Right forelimb (tissue), 1 donor: ENCODE data around the gene APPBP2.
"Not testable (repeated sequence)": the region's sequence is repeated elsewhere in the genome, so short reads cannot be mapped to it uniquely, and the experiment has no call there.

Experiments
- DNase-seq: peaks from one replicate; pipeline ENCODE4 v3.0.0-alpha.2; 2018

Gene APPBP2

DNA sequence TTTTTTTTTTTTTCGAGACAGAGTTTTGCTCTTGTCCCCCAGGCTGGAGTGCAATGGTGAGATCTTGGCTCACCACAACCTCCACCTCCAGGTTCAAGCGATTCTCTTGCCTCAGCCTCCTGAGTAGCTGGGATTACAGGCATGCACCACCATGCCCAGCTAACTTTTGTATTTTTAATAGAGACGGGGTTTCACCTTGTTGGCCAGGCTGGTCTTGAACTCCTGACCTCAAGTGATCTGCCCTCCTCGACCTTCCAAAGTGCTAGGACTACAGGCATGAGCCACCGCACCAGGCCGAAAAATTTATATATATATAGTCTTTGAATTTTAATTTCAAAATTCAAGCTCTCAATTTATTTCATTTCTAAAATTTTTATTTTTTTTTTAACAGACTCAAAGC is 97.6 kb downstream of the APPBP2 start:
- DNase-seq, result not testable (repeated sequence)

DNA sequence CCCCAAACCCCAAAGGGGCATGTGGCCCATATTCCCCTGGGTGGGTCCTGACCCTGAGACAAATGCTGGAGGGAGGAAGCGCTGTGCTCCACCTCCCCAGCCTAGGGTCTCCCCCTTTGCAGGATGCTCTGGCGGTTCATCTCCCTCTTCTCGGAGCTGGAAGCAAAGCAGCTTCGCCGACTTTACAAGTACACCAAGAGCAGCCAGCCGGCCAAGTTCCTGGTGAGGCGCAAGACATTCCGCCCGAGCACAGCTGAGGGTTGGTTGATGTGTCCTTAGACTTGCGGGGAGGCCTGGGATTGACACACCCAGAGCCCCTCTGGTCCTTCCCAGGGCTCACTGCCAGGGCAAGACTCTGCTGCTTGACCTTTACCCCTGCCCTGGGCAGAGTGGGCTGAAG is 99.4 kb downstream of the APPBP2 start:
- no peak for DNase-seq

DNA sequence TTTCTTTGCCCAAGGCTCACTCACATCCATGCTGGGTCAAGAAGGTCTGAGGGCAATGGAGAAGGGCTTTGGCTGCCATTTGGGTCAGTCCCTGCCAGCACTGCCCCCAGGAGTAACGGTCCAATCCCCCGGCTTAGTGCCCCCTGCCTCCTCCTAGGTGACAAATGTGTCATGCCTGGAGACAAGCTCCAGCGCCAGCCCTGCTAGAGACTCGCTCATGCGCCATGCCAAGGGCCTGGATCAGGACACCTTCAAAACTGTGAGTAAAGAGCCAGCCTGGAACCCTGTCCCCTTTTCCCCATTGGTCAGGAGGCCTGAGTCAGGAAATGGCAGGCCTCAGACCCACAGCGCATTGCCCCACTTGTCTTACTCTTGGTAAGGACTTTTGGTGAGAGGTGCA is 100.4 kb downstream of the APPBP2 start:
- DNase-seq, result no peak

DNA sequence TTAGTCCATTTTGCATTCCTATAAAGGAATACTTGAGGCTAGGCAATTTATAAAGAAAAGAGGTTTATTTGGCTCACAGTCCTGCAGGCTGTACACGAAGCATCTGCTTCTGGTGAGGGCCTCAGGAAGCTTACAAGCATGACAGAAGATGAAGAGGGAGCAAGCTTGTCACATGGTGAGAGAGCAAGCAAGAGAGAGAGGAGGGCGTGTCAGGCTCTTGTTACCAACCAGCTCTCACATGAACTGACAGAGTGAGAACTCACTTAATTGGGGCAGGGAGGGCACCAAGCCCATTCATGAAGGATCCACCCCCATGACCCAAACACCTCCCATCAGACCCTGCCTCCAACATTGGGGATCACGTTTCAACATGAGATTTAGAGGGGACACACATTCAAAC is 102.2 kb downstream of the APPBP2 start:
- no peak for DNase-seq

DNA sequence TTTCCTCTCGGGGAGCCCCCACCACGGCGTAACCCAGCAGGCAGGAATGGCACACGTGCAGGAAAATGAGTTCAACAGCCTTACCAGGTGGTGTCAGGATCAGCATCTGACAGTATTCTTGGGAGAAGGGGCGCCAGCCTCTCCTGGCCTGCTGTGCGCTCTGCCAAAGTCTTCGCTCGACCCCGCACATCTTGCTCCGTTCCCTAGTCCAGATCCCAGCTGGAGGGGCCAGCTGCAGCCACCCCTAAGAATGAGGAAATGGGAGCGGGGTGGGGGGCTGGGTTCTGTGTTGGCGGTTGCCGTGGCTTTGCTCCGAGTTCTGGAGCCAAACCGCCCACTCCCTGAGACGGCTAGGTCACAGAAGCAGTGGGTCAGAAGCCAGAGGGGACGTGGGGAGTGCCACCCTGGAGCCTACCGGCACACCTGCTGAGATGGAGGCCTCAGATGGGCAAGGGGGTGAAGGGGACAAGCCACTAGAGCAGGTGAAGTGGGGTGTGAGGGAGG is 103.8 kb downstream of the APPBP2 start, which contains the start of gene CHCT1:
CHCT1 (plus strand) TSS at position 328 of the 504 bp plus-strand sequence; CDS start at position 432, 104 bp downstream.
- peak; percentile 47 for DNase-seq

GRCh38 chr17:60421273-60422161 is 104.5 kb downstream of the APPBP2 start:
- DNase-seq, result peak; percentile 85

DNA sequence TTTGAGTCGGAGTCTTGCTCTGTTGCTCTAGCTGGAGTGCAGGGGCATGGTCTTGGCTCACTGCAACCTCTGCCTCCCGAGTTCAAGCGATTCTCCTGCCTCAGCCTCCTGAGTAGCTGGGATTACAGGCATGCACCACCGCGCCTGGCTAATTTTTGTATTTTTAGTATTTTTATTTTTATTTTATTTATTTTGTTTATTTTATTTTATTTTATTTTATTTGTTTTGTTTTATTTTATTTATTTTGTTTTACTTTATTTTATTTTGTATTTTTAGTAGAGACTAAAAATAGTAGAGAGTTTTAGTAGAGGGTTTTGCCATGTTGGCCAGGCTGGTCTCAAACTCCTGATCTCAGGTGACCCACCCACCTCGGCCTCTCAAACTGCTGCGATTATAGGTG is 106.2 kb downstream of the APPBP2 start:
- not testable (repeated sequence) for DNase-seq

GRCh38 chr17:60419003-60419402 is 107.0 kb downstream of the APPBP2 start:
- not testable (repeated sequence) for DNase-seq

DNA sequence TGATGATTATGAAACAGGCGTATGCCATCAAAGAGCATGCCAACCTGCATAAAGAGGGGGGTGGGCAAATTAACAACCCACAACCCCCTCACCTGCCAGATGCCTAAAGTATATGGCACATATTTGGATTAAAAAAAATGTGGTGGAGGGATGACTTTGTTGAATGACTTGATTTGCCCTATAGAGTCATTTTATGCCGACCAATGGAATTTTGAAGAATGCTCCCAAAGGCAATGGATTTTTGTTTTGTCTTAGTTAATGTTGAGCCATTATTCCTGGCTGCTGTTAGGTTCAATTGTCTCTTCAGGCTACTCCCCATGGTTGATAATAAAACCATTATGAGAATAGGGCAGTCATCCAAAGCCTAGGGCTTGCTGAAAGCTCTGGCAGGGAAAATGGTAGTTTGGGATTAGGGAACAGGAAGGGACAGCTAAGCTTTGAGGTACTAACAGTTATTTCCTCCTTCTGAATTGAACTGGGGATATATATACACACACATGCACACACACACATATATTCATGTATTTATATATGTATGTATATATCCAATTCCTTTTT is 109.6 kb downstream of the APPBP2 start:
- DNase-seq, result no peak

- DNase-seq, result no peak
These were observed 110.9 kb downstream of the APPBP2 start for GRCh38 chr17:60415146-60415545.

DNA sequence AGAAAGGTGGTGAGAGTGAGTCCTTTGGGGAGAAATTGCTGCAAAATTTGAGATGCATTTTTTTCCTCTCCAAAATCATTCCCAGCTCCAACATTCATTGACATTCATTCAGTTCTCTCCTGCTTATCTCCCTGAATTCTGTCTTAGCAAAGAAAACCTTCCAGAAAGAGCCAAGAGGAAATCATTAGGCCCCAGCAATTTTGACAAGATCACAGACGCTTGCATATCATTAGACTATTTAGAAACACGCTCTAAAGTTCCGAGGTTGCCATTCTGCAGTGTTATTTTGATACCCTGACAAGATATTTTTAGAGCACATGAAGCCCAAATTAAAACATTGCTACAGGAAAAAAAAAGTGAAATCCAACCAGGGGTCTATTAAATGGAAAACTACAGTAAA is 113.3 kb downstream of the APPBP2 start:
- no peak for DNase-seq

DNA sequence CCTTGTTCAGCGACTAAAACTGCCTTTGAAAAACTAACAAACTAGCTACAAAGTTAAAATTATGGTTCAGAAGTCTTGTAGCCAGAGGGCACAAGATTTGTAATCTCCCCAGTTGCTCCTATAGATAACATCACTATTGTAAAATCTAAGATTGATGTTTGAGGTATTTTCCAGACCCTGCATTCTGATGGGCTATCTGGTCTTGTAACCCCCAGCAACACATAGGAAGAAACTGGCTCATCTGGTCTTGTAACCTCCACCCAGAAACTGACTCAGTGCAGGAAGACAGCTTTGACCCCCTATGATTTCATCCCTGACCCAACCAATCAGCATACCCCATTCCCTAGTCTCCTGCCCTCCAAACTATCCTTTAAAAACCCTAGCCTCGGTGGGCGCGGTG is 116.0 kb downstream of the APPBP2 start:
- no peak for DNase-seq

DNA sequence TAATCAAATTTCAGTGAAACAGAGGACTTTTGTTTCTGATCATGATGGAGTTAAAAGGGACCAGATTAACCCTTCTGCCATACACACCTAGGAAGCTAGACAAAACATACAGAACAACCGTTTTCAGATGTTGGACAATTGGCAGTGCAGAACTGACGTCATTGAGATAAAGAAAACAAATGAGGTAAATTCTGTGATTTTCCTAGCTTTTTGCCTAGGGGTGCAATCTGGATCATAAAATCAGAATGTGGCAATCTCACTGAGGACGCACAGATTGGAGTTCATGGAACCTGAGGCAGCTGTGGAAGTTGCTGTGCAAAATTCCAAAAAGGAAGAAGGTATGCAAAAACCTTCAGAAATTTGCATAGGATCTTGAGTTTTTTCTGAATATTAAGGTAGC is 119.2 kb downstream of the APPBP2 start:
- no peak for DNase-seq

GRCh38 chr17:60403962-60404361 is 122.1 kb downstream of the APPBP2 start:
- no peak for DNase-seq

GRCh38 chr17:60403523-60403810 is 122.6 kb downstream of the APPBP2 start:
- no peak for DNase-seq

DNA sequence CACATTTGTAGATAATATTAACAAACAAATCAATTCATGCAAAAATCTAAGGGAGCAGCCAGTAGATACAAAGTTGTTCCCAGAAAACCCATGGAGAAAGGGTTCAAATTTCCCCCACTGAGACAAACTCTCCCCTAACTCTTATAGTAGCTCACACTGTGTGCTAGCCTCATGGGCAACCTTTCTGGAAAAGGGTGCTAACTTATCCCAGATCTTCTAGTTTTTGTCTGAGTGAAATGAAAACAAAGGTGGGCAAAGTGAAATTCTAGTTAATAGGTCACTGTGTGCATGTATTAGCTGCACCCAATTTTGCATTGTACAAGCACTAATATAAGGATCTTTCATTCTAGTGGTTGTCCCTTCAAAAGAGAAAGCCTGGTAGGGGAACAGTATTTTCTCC is 124.2 kb downstream of the APPBP2 start:
- DNase-seq, result no peak

GRCh38 chr17:60398227-60398959 is 127.6 kb downstream of the APPBP2 start:
- DNase-seq, result no peak

DNA sequence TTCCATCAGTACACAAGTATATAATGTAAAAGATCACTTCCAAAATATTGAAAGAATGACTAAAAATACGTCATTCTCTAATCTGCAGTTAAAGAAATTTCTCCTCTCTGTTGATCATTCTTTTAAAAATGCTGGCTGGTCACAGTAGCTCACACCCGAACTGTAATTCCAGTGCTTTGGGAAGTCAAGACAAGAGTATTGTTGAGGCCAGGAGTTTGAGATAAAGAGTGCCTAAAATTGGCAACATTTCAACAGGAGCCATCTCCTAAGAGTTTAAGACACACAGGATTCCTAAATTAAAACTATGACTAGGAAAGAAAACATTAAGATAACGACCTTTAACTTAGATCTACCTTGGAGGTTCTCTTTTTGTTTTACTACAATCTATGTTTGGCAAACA is 129.6 kb downstream of the APPBP2 start:
- no peak for DNase-seq

DNA sequence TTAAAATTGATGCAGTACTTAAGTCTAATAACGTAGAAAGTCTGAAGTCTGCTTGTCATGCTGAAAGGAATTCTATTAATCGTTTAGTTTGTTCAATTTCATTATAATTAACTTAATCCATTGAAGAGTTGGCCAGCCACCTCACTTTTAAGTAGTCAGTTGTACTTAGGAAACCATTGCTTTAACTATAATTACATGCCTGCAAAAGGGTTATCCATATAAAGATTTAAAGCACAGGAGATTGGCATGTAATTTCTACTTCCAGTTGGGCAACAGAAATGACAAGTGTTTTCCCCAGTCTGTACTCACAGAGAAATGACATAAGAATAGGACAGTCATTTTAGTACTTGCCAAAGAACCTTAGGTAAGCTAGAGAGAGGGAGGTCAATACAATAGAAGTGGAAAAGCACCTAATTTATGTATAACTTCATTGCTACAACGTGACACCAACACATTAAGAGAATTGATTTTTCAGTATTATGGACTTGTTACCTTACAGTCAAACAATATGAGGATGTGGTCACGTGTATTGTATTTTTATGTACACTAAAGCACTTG is 130.5 kb downstream of the APPBP2 start:
- no peak for DNase-seq

DNA sequence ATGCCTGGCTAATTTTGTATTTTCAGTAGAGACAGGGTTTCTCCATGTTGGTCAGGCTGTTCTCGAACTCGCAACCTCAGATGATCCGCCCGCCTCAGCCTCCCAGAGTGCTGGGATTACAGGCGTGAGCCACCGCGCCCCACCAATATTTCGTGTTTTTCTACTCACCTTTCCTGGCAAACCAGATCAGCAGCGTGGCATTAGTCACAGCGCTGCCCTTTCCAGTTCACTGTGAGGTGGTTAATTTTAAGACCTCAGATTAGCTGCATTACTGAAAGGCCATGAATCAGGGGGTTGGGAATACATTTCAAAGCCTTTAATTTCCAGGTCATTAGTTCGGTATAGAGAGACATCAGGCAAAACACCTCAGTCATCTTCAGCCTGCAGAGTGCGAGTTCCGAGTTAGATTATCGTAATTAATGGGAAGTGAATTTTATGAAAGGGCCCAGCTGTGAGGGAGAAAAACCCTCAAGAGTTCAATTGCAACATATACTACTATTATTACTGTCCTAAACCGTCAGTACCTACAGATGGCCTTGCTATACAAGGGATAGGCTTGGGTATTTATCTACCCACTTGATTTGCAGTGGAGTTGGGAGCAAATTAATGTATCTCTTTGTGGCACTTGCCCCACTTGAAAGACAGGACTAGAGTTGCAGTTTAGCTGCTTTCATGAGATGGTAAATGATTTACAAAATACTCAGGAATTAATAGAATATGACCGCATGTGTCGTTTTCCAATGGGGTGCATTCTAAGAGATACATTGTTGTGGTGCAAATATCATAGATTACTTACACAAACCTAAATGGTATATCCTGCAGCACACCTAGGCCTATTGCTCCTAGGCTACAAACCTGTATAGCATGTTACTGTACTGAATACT is 132.0 kb downstream of the APPBP2 start:
- DNase-seq, result no peak
